HepG2 (cell line): ENCODE measurements around the gene AKAP6. TPM values are rescaled to one million over a fixed set of nuclear protein-coding genes. Genes with fewer than 3 reads are reported as not detected.

Experiments
- ATAC-seq: fragments of 200-7000 bp; cut with Tn5 transposase; 3 replicates; pipeline ENCODE4 v1.9.1; 2020; ENCODE audit warnings: mild to moderate bottlenecking, moderate library complexity
- BruUV-seq: library from RNA; stranded (reverse); fragments of 400-500 nt; replicated peaks from 2 replicates; lab custom pipeline; 2021; lab: Mats Ljungman, UMichigan
- CTCF ChIA-PET: fragments of 300-600 bp; formaldehyde crosslinking; extraction: SDS; loops from one replicate; lab custom pipeline; 2021; ENCODE audit warnings: low total read pairs, inconsistent platforms, low intra/inter-chr PET ratio; lab: Yijun Ruan, JAX
- POLR2A ChIA-PET: fragments of 350-600 bp; sonication (Branson Sonifier 250); formaldehyde crosslinking; loops from one replicate; lab custom pipeline; 2020; ENCODE audit warnings: antibody characterized with exemption, inconsistent platforms; lab: Yijun Ruan, JAX
- DNase-seq: peaks from one replicate; pipeline ENCODE4 v3.0.0-alpha.2; 2015; ENCODE audit warnings: low spot score
- FAIRE-seq: peaks from 3 replicates; lab custom pipeline; 2011; peaks lifted over from hg19 to GRCh38; lab: Jason Lieb, UNC
- H2AFZ ChIP-seq: one replicate; pipeline ENCODE4 v1.6.1; 2011; ENCODE audit warnings: low read length, inconsistent platforms
- H3K27ac ChIP-seq: fragments of 300-600 bp; 3 replicates; pipeline ENCODE4 v1.8.0; 2011; ENCODE audit warnings: mixed run types, mild to moderate bottlenecking, mixed read lengths, low read length, inconsistent platforms; ENCODE audit not compliant: insufficient read depth; ENCODE audit errors: extremely low read length
- H3K27me3 ChIP-seq, 2 experiments: fragments of 200-600 bp in 1 of 2; 2 replicates in 1 of 2; 3 replicates in 1 of 2; pipeline versions ENCODE4 v1.6.0 to v1.8.0; 2011; ENCODE audit warnings: low read length in 2 of 2, mild to moderate bottlenecking in 2 of 2, moderate library complexity in 2 of 2, inconsistent platforms in 1 of 2; ENCODE audit not compliant: insufficient read depth in 2 of 2, control insufficient read depth in 1 of 2
- H3K36me3 ChIP-seq, 2 experiments: fragments of 200-600 bp in 1 of 2; replicated peaks in 1 of 2; 2 replicates in 1 of 2; 3 replicates in 1 of 2; pipeline versions ENCODE4 v1.5.1 to v1.8.0; 2011; ENCODE audit warnings: low read length in 2 of 2, inconsistent platforms in 1 of 2; ENCODE audit not compliant: insufficient read depth in 2 of 2, control insufficient read depth in 1 of 2
- H3K4me1 ChIP-seq: 2 replicates; pipeline ENCODE4 v1.5.1; 2012; ENCODE audit warnings: low read length, inconsistent platforms; ENCODE audit not compliant: insufficient read depth
- H3K4me2 ChIP-seq: 2 replicates; pipeline ENCODE4 v1.6.0; 2011; ENCODE audit warnings: low read depth, low read length, inconsistent platforms
- H3K4me3 ChIP-seq, 3 experiments: fragments of 200-600 bp in 1 of 3; sonication (generic), shearing (Covaris generic) in 1 of 3; replicated peaks in 1 of 3; 2 replicates each; pipeline ENCODE4 v1.5.1; 2011 to 2016; ENCODE audit warnings: low read length in 3 of 3, inconsistent platforms in 2 of 3, low read depth in 2 of 3, mild to moderate bottlenecking in 2 of 3, control low read depth in 1 of 3, mixed read lengths in 1 of 3; ENCODE audit not compliant: insufficient read depth in 1 of 3
- H3K79me2 ChIP-seq: one replicate; pipeline ENCODE4 v1.6.1; 2011; ENCODE audit warnings: low read length, inconsistent platforms; ENCODE audit not compliant: insufficient read depth
- H3K9ac ChIP-seq: 2 replicates; pipeline ENCODE4 v1.6.0; 2011; ENCODE audit warnings: mild to moderate bottlenecking, low read depth, low read length, inconsistent platforms; ENCODE audit not compliant: insufficient read depth
- H3K9me3 ChIP-seq: 2 replicates; pipeline ENCODE4 v1.5.1; 2012; ENCODE audit warnings: mild to moderate bottlenecking, low read length
- H4K20me1 ChIP-seq: 2 replicates; pipeline ENCODE4 v1.6.0; 2011; ENCODE audit warnings: inconsistent platforms, mild to moderate bottlenecking, low read length, moderate library complexity; ENCODE audit not compliant: insufficient read depth
- ATF7 ChIP-seq, 2 experiments: fragments of 450-650 bp in 1 of 2; sonication (generic) in 1 of 2; formaldehyde crosslinking in 1 of 2; IDR thresholded peaks; 2 replicates each; pipeline versions ENCODE4 v1.4.0 to v1.6.1; 2016 to 2020; ENCODE audit warnings: antibody characterized with exemption in 1 of 2, mild to moderate bottlenecking in 1 of 2, missing genetic modification reagents in 1 of 2
- HMG20B ChIP-seq: conservative IDR thresholded peaks from 2 replicates; pipeline ENCODE4 v1.6.1; 2016; ENCODE audit warnings: missing genetic modification reagents, missing compliant biosample characterization
- NR2C2 ChIP-seq: sonication (generic); formaldehyde crosslinking; IDR thresholded peaks from 2 replicates; pipeline ENCODE4 v1.4.0; 2020; ENCODE audit warnings: missing genetic modification reagents, mild to moderate bottlenecking, moderate library complexity, borderline replicate concordance
- ZNF414 ChIP-seq: sonication (generic); formaldehyde crosslinking; IDR thresholded peaks from 2 replicates; pipeline ENCODE4 v1.5.0; 2020; ENCODE audit warnings: missing genetic modification reagents
- ZNF441 ChIP-seq: sonication (generic); formaldehyde crosslinking; IDR thresholded peaks from 2 replicates; pipeline ENCODE4 v1.7.0; 2021; ENCODE audit warnings: missing genetic modification reagents, borderline replicate concordance
- ZNF816 ChIP-seq: sonication (generic); formaldehyde crosslinking; IDR thresholded peaks from 2 replicates; pipeline ENCODE4 v1.8.0; 2022; ENCODE audit warnings: missing genetic modification reagents, mild to moderate bottlenecking, borderline replicate concordance
- WGBS: methylation state at CpG from one replicate; pipeline ENCODE4 v1.1.6; 2017; ENCODE audit warnings: low lambda C conversion rate; 5-methylcytosine and 5-hydroxymethylcytosine counted together
- in situ Hi-C: cut with HindIII; loops from 2 replicates; pipeline ENCODE4 v1.10.0; 2017; ENCODE audit warnings: low pct_unique_long_range_greater_than_20kb; ENCODE audit not compliant: extremely low pct_ligation_motif_present
- intact Hi-C: fragments of 100-400 bp; cut with micrococcal nuclease; formaldehyde crosslinking; loops from one replicate; pipeline ENCODE4 v1.10.0; 2022; ENCODE audit not compliant: unreplicated experiment
- polyA plus RNA-seq, 8 experiments: library from polyadenylated mRNA; depleted of rRNA in 3 of 8; stranded (reverse) in 7 of 8; unstranded in 1 of 8; fragments of >200 nt; fragmentation: Illumina TruSeq in 4 of 8; extraction: Trizol in 4 of 8; gene quantifications; 2 replicates each; pipeline versions ENCODE4 v1.2.1 to v1.2.3, GENCODE V29; 2011 to 2016; ENCODE audit warnings: low read depth in 4 of 8, missing spikeins in 1 of 8, mixed read lengths in 1 of 8; ENCODE audit not compliant: insufficient read depth in 1 of 8
- total RNA-seq, 5 experiments: library from RNA; depleted of rRNA; stranded (reverse); fragments of >200 nt; fragmentation: Illumina TruSeq; extraction: Trizol; gene quantifications; 2 replicates each; pipeline ENCODE4 v1.2.3, GENCODE V29; 2016; ENCODE audit warnings: low read depth in 1 of 5
- TF ChIP-seq, protein P1 (sequence below): sonication (generic); formaldehyde crosslinking; IDR thresholded peaks from 2 replicates; pipeline ENCODE4 v1.5.0; 2020; ENCODE audit warnings: mild to moderate bottlenecking, missing genetic modification reagents, borderline replicate concordance
- TF ChIP-seq, protein P2 (sequence below): conservative IDR thresholded peaks from 2 replicates; pipeline ENCODE4 v1.6.1; 2018; ENCODE audit warnings: missing genetic modification reagents

Gene AKAP6
- total and polyA plus RNA-seq, 2 of the 13 experiments (the other 11 are each of a cell fraction or from before 2014, with no cell fraction given) = 1.4 TPM

- Histone ChIP-seq H4K20me1 (no peaks in the 10 kb centered on the region), H3K27ac (no peak overlapping the region), H3K4me2 (no peak overlapping the region), H3K4me1 (no peaks in the 10 kb centered on the region), H3K9me3 (peaks cover 91% of the 10 kb centered on the region), H3K4me3 (no peak overlapping the region), H3K27me3 (no peaks in the 10 kb centered on the region), H3K9ac (no peak overlapping the region), H3K79me2 (no peaks in the 10 kb centered on the region)
- ChIA-PET POLR2A (no interaction called here), CTCF (no interaction called here)
- intact Hi-C loops = no loop called here
- ATAC-seq (no peak), DNase-seq (no peak), FAIRE-seq (no peak)
- WGBS = 50% methylated on average over 1 of the region's 1 CpG
- no TSS peak for BruUV-seq
- TF ChIP-seq ATF7 (IDR thresholded peaks at IDR 0.05) (peak; percentile 63), ATF7 (CRISPR knock-in tag; IDR thresholded peaks at IDR 0.05) (no peak), NR2C2 (CRISPR knock-in tag) (no peak)
- TF ChIP-seq, all 625 proteins: peak for 1
- H2AFZ ChIP-seq = no peak overlapping the region
- no peaks in the 10 kb centered on the region for H3K36me3 ChIP-seq
- in situ Hi-C loops = no loop called here
These were observed 450.7 kb downstream of the AKAP6 start for GRCh38 chr14:32779840-32780239.

- ATAC-seq (no peak), DNase-seq (no peak), FAIRE-seq (no peak)
- CTCF ChIA-PET = no interaction called here
- H3K4me2 ChIP-seq = no peak overlapping the region
- intact Hi-C loops = no loop called here
- no peaks in the 10 kb centered on the region for H3K4me1 ChIP-seq
- in situ Hi-C loops = no loop called here
- peaks cover 87% of the 10 kb centered on the region for H3K9me3 ChIP-seq
- H3K36me3 ChIP-seq = no peaks in the 10 kb centered on the region
- no peaks in the 10 kb centered on the region for H3K79me2 ChIP-seq
- no peak overlapping the region for H2AFZ ChIP-seq
- no peaks in the 10 kb centered on the region for H3K27me3 ChIP-seq
- no peaks in the 10 kb centered on the region for H4K20me1 ChIP-seq
- H3K27ac ChIP-seq = no peak overlapping the region
- no TSS peak for BruUV-seq
- H3K4me3 ChIP-seq = no peak overlapping the region
- POLR2A ChIA-PET = no interaction called here
- WGBS = 39% methylated on average over 3 of the region's 3 CpGs
- H3K9ac ChIP-seq = no peak overlapping the region
- TF ChIP-seq, protein P1, sequence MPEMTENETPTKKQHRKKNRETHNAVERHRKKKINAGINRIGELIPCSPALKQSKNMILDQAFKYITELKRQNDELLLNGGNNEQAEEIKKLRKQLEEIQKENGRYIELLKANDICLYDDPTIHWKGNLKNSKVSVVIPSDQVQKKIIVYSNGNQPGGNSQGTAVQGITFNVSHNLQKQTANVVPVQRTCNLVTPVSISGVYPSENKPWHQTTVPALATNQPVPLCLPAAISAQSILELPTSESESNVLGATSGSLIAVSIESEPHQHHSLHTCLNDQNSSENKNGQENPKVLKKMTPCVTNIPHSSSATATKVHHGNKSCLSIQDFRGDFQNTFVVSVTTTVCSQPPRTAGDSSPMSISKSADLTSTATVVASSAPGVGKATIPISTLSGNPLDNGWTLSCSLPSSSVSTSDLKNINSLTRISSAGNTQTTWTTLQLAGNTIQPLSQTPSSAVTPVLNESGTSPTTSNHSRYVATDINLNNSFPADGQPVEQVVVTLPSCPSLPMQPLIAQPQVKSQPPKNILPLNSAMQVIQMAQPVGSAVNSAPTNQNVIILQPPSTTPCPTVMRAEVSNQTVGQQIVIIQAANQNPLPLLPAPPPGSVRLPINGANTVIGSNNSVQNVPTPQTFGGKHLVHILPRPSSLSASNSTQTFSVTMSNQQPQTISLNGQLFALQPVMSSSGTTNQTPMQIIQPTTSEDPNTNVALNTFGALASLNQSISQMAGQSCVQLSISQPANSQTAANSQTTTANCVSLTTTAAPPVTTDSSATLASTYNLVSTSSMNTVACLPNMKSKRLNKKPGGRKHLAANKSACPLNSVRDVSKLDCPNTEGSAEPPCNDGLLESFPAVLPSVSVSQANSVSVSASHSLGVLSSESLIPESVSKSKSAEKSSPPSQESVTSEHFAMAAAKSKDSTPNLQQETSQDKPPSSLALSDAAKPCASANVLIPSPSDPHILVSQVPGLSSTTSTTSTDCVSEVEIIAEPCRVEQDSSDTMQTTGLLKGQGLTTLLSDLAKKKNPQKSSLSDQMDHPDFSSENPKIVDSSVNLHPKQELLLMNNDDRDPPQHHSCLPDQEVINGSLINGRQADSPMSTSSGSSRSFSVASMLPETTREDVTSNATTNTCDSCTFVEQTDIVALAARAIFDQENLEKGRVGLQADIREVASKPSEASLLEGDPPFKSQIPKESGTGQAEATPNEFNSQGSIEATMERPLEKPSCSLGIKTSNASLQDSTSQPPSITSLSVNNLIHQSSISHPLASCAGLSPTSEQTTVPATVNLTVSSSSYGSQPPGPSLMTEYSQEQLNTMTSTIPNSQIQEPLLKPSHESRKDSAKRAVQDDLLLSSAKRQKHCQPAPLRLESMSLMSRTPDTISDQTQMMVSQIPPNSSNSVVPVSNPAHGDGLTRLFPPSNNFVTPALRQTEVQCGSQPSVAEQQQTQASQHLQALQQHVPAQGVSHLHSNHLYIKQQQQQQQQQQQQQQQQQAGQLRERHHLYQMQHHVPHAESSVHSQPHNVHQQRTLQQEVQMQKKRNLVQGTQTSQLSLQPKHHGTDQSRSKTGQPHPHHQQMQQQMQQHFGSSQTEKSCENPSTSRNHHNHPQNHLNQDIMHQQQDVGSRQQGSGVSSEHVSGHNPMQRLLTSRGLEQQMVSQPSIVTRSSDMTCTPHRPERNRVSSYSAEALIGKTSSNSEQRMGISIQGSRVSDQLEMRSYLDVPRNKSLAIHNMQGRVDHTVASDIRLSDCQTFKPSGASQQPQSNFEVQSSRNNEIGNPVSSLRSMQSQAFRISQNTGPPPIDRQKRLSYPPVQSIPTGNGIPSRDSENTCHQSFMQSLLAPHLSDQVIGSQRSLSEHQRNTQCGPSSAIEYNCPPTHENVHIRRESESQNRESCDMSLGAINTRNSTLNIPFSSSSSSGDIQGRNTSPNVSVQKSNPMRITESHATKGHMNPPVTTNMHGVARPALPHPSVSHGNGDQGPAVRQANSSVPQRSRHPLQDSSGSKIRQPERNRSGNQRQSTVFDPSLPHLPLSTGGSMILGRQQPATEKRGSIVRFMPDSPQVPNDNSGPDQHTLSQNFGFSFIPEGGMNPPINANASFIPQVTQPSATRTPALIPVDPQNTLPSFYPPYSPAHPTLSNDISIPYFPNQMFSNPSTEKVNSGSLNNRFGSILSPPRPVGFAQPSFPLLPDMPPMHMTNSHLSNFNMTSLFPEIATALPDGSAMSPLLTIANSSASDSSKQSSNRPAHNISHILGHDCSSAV = no peak
- TF ChIP-seq, protein P2, sequence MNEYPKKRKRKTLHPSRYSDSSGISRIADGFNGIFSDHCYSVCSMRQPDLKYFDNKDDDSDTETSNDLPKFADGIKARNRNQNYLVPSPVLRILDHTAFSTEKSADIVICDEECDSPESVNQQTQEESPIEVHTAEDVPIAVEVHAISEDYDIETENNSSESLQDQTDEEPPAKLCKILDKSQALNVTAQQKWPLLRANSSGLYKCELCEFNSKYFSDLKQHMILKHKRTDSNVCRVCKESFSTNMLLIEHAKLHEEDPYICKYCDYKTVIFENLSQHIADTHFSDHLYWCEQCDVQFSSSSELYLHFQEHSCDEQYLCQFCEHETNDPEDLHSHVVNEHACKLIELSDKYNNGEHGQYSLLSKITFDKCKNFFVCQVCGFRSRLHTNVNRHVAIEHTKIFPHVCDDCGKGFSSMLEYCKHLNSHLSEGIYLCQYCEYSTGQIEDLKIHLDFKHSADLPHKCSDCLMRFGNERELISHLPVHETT (CRISPR knock-in tag) = no peak
- TF ChIP-seq ZNF414 (CRISPR knock-in tag) (no peak), HMG20B (CRISPR knock-in tag) (no peak), ZNF816 (CRISPR knock-in tag) (no peak), ZNF441 (no peak)
These were observed 455.3 kb downstream of the AKAP6 start for GRCh38 chr14:32784405-32784804.
